A673 (cell line): ENCODE results near the gene IAH1.

Experiments
- CTCF ChIP-seq: fragments of 300-800, 200-600 bp; sonication (generic); conservative IDR thresholded peaks from 2 replicates; pipeline ENCODE4 v1.5.1; 2017; ENCODE audit warnings: low read depth, mild to moderate bottlenecking, antibody characterized with exemption, low read length, moderate library complexity, mixed read lengths
- EZH2 ChIP-seq: fragments of 200-600 bp; sonication (generic); IDR thresholded peaks from 2 replicates; pipeline ENCODE4 v1.6.1; 2017; ENCODE audit warnings: borderline replicate concordance, low read depth, mild to moderate bottlenecking, mixed read lengths, antibody characterized with exemption, low read length; ENCODE audit not compliant: poor library complexity, severe bottlenecking

- TF ChIP-seq CTCF (no peak), EZH2 (no peak)
Measured at GRCh38 chr2:9441556-9441955, 32.8 kb upstream of the IAH1 start.
